GM21381 (cell line): ENCODE data around the gene RNASE13.

Experiments
- ATAC-seq: cut with Tn5 transposase; IDR thresholded peaks from one replicate; pipeline ENCODE4 v1.9.1; 2021; ENCODE audit warnings: mild to moderate bottlenecking, moderate library complexity; ENCODE audit not compliant: unreplicated experiment

The RNASE13 gene

GRCh38 chr14:21066882-21067502 lies 32.4 kb upstream of the RNASE13 start:
- ATAC-seq: no peak

GRCh38 chr14:21063479-21063878 lies 28.9 kb upstream of the RNASE13 start:
- ATAC-seq: no peak

- no peak for ATAC-seq
These were observed 26.7 kb upstream of the RNASE13 start for GRCh38 chr14:21061347-21061668.

- ATAC-seq: no peak
These were observed 26.2 kb upstream of the RNASE13 start for GRCh38 chr14:21060614-21061346.

GRCh38 chr14:21059842-21060613 lies 25.4 kb upstream of the RNASE13 start:
- no peak for ATAC-seq

GRCh38 chr14:21058903-21059302 lies 24.3 kb upstream of the RNASE13 start:
- ATAC-seq: no peak

- ATAC-seq: no peak
These were observed 23.4 kb upstream of the RNASE13 start, which contains the start of gene RNASE8 for GRCh38 chr14:21057803-21058675. RNASE8 (plus strand) TSS chr14:21057822; CDS start chr14:21057893, 71 bp downstream.

- no peak for ATAC-seq
These were observed 22.0 kb upstream of the RNASE13 start for GRCh38 chr14:21056520-21057163.

- ATAC-seq: no peak
These were observed 21.0 kb upstream of the RNASE13 start for GRCh38 chr14:21055432-21056117.

- no peak for ATAC-seq
These were observed 20.1 kb upstream of the RNASE13 start for GRCh38 chr14:21054768-21055145.

GRCh38 chr14:21054123-21054767 lies 19.6 kb upstream of the RNASE13 start:
- no peak for ATAC-seq

GRCh38 chr14:21053184-21054122 lies 18.8 kb upstream of the RNASE13 start:
- no peak for ATAC-seq

- no peak for ATAC-seq
These were observed 16.0 kb upstream of the RNASE13 start for GRCh38 chr14:21050597-21050996.

GRCh38 chr14:21049271-21049673 lies 14.7 kb upstream of the RNASE13 start:
- ATAC-seq: no peak

GRCh38 chr14:21048638-21049037 lies 14.0 kb upstream of the RNASE13 start:
- no peak for ATAC-seq

GRCh38 chr14:21047378-21047781 lies 12.8 kb upstream of the RNASE13 start:
- ATAC-seq: no peak

- no peak for ATAC-seq
These were observed 9.5 kb upstream of the RNASE13 start for GRCh38 chr14:21043974-21044618.
